ENCODE data around the gene MGAT1.
A peak's percentile ranks its signal among the peaks of the same experiment; 100 is the strongest.
"Not testable (repeated sequence)": the region's sequence is repeated elsewhere in the genome, so short reads cannot be mapped to it uniquely, and the experiment has no call there.

The MGAT1 gene

DNA sequence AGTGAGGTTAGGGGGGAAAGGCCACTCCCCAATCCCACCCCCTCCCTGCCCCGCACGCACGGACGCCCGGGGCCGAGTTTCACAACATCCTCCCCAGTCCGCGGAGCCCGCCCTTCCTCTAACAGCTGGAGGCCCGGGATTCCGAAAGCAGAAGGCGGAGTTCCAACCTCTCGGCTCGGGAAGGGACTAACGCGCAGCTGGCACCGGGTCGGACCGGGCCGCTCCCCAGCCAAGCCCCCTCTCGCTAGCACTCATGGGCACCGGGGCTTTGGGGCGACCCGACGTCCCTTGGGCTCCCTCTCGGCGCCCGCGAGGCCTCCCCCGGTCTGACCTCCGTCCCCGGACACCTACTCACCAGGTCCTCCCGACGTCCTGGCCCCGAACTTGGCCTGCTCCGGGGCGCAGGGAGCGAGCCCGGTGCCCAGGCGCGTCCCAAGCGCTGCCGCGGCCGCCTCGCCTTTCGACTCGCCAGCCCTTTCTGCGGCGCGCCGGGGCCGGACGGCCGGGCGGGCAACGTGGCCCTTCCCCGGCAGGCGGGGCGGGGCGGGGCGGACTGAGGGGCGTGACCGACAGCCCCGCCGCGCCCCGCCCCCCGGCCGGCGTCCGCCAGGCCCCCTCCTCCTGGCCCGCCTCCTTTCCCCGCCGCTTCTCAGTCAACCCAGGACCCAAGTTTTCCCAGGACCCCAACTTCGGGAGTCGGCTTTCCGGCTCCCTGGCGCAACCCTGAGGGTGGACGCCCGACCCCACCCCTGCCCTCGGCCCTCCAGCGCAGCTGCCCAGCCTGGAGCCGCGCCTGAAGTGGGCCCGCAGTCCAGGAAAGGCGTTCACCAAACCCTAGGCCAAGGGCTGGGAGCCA is at the start of gene MGAT1:
Gene MGAT1, minus strand, starts transcription at position 482 of the 856 bp plus-strand sequence. CDS start 9,835 bp downstream, outside the sequence.
- DNase-seq (ENCODE audit: low read depth): peak; percentile 61

DNA sequence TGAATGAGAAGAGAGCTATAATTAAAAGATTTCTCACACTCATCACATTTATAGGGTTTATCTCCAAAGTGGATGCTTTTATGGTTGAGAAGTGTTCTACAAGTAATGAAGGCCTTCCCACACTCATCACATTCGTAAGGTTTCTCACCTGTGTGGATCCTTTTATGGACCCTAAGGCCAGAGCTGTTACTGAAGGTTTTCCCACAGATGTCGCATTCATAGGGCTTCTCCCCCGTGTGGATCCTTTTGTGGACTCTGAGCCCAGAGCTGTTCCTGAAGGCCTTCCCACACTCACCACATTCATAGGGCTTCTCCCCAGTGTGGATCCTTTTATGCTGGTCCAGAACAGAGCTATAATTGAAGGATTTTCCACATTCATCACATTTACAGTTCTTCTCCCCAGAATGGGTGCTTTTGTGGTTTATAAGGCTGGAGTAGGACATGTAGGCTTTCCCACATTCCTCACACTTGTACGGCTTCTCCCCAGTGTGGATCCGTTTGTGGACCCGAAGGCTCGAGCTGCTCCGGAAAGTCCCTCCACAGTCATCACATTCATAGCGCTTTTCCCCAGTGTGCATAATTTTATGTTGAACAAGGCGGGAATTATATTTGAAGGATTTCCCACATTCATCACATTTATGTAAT is 48.0 kb upstream of the MGAT1 start:
- no peak for DNase-seq (ENCODE audit: low read depth)
- no peak overlapping the region for H3K4me3 ChIP-seq (ENCODE audit: low read depth, low read length)

More for the DNA sequence above, at the start of gene MGAT1:
- peak within 1 kb of the TSS; percentile 88 for H3K4me3 ChIP-seq (ENCODE audit: low read depth, low read length)

DNA sequence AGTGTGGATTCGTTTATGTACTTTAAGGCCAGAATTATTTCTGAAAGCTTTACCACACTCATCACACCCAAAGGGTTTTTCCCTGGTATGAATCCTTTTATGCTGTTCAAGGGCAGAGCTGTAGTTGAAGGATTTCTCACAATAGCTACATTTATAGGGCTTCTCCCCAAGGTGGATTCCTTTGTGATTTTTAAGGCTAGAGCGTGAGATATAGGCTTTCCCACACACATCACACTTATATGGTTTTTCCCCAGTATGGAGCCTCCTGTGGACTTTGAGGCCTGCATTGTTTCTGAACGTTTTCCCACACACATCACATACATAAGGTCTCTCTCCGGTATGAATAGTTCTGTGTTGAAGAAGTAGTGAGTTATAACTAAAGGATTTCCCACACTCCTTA is 47.2 kb upstream of the MGAT1 start:
- no peak for DNase-seq (ENCODE audit: low read depth)

DNA sequence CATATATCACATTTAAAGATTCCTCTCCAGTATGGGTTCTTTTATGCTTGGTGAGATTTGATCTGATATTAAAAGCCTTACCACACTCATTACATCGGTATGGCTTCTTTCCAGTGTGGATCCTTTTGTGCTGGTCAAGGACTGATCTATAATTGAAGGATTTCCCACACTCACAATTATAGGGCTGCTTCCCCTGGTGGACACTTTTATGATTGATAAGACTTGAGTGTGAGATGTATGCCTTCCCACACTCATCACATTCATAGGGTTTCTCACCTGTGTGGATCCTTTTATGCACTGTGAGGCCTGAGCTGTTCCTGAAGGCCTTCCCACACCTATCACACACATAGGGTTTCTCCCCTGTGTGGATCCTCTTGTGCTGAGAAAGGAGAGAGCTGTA is 46.3 kb upstream of the MGAT1 start:
- DNase-seq (ENCODE audit: low read depth): no peak
- H3K4me3 ChIP-seq (ENCODE audit: low read depth, low read length): no peak overlapping the region

More for the DNA sequence above, 47.2 kb upstream of the MGAT1 start:
- no peak overlapping the region for H3K4me3 ChIP-seq (ENCODE audit: low read depth, low read length)

DNA sequence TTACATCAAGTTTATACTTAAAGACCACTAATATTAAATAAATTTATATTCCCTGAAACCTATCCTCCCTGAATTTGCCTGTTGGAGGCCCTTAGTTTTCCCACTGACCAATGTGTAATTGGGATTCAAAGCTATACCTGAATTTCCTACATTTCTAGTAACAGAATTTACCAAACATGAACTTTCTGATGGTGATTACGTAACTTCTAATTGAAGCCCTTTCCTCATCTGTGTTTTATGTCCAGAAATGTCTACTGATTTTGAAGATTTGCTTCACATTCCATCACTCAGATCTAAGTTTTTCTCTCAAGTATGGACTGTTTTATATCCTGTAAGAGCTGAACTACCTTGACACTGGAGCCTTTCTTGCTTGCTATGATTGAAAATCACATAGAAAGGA is 45.7 kb upstream of the MGAT1 start:
- H3K4me3 ChIP-seq (ENCODE audit: low read depth, low read length): no peak overlapping the region
- no peak for DNase-seq (ENCODE audit: low read depth)

DNA sequence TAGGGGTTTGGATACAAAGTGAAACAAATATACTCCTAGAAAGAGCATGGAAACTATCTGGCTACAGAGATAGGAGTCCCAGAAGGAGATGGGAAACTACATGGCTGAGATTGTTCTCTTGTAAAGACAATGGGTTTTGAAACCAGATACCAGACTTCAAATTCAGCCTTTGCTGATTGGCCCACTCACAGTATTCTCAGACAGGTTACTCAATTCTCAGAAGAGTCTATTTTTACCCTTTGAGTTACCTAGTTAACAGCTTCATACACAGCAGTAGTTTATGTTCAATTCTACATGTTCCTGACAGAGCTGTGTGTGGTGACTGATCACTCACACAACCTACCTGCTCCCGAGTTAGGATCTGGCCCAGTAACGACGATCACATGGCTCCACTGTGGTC is 44.4 kb upstream of the MGAT1 start:
- no peak overlapping the region for H3K4me3 ChIP-seq (ENCODE audit: low read depth, low read length)
- no peak for DNase-seq (ENCODE audit: low read depth)

DNA sequence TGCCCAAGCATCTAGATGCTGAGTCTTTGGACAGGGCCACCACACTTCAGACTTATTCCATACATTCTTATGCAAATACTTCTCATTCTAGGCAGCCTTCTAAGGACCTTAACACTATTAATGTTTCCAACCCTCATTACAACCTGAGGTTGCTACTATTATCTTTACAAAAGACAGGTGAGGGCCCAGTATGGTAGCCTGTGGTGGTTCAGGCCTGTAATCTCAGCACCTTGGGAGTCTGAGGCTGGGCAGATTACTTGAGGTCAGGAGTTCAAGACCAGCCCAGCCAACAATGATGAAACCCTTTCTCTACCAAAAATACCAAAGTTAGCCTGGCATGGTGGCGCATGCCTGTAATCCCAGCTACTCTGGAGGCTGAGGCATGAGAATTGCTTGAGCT is 42.3 kb upstream of the MGAT1 start:
- H3K4me3 ChIP-seq (ENCODE audit: low read depth, low read length): no peak overlapping the region
- DNase-seq (ENCODE audit: low read depth): no peak

DNA sequence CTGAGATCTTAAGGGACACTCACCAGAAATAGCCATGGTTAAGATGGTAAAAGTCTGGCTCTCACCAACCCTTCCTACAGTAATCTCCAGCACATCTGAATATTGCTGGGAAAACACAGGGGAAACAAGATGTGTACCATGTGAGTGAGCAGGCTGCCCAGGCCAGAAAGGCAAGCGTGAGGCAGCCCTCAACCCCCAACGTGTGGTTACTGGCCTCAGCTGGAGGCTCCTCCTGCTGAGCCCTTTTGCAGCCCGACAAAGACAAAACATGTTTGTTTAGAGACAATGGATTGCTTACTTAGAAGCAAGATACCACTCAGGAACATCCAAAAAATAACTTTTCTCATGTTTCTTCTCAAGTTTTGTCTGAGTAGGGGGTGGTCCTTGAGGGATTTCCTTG is 41.8 kb upstream of the MGAT1 start:
- DNase-seq (ENCODE audit: low read depth): no peak
- H3K4me3 ChIP-seq (ENCODE audit: low read depth, low read length): no peak overlapping the region

DNA sequence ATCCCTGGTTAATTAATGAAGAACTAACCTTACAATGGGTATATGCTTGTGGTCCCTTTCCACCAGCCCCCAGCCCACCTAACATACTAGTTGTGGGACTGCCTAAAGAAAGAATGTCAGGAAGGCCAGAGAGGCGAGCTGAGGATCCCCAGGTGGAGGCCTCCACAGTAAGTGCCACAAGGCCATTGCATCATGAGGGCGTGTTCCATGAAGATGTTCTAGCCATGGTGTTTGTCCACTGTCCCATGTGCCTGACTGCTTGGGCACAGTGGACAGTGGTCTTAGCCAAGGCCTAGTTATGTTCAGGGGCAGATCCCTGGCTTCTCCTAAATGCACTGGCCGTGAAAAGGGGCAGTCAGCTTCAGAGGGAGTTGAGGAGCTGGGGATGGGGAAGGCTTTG is 37.3 kb upstream of the MGAT1 start:
- DNase-seq (ENCODE audit: low read depth): no peak
- no peak overlapping the region for H3K4me3 ChIP-seq (ENCODE audit: low read depth, low read length)

DNA sequence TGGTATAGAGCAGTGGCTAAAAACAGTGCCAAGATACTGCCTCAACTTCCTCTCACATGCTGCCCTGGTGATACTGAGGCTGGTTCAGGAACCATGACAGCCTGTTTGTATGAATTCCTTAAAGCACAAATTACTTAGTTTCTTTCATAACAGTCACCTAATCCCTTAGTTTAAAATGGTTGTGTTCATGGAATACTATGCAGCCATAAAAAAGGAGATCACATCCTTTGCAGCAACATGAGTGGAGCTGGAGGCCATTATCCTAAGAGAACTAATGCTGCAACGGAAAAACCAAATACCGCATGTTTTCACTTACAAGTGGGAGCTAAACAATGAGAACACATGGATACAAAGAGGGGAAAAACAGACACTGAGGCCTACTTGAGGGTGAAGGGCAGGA is 36.6 kb upstream of the MGAT1 start:
- H3K4me3 ChIP-seq (ENCODE audit: low read depth, low read length): no peak overlapping the region
- no peak for DNase-seq (ENCODE audit: low read depth)

DNA sequence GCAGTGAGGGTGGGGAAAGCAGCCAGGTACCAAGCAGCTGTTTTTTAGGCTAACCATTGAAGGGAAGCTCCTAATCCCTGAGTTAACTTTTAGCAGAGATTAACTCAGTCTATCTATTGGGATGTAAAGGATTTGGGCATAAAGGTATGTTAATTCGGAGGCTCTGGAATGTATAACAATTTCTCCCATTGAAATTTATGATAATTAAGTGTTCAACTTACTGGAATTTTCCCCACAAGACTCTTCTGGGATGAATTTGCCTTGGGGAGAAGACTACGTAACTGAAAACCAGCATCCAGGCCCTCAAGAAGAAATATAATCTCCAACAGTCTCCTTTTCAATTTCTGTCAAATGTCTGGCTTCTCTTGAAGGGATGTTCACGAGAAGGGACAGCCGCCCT is 34.9 kb upstream of the MGAT1 start:
- DNase-seq (ENCODE audit: low read depth): no peak
- H3K4me3 ChIP-seq (ENCODE audit: low read depth, low read length): no peak overlapping the region

DNA sequence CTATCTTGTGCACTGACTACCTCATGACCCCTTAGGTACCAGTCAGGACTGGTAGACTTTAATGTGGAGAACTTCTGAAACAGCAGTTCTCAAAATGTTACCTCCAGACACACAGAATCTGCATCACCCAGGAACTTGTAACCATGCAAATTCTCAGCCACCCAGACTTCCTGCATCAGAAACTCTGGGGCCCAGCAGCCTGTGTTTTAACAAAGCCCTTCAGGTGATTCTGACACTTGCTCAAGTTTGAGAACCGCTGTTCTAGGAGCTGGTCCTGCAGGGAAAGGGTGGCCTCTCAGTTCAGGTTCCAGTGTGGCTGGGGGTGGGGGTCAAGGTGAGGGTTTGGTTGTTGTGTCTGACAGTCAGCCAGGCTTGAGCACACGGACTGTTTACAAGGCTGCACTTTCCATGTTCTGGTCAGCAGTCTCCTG is 30.0 kb upstream of the MGAT1 start:
- H3K4me3 ChIP-seq (ENCODE audit: low read depth, low read length): no peak overlapping the region
- DNase-seq (ENCODE audit: low read depth): no peak

DNA sequence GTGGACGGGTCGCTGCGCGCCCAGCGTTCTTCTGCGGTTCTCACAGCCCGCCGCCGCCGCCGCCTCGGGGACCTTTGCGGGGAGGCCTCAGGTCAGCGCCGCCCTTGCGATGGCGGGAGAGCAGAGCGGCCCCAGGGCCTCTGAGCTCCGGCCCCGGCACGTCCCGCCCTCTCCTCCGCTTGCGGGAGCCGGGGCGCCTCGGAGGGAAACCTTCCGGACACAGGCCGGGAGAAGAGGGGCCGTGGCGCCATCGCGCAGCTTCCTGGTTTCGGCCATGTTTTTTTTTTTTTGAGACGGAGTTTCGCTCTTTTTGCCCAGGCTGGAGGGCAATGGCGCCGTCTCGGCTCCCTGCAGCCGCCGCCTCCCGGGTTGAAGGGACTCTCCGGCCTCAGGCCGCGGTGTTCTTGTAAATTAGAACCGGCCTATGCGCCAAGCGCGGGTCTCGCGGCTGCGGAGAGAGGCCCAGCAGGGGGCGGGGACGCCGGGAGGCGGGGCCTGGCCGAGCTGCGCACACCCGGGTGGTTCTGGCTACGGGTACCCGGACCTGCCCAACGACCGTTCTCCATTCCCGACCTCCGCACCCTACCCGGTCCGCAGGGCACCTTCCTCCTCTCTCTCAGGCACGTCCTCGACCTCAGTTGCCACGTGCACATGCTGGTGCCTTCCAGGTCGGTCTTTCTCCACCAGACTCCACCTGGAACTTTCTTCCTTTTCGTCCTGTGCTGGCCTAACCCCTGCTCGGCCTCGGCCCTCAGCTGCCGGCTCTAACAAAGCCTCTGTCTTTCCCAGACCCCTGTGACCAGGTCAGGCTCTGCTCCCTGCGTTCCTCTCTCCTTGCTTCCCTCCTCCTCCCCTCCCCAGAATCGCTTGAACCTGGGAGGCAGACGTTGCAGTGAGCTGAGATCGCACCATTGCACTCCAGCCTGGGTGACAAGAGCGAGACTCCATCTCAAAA is 28.8 kb upstream of the MGAT1 start:
- DNase-seq (ENCODE audit: low read depth): peak; percentile 36

DNA sequence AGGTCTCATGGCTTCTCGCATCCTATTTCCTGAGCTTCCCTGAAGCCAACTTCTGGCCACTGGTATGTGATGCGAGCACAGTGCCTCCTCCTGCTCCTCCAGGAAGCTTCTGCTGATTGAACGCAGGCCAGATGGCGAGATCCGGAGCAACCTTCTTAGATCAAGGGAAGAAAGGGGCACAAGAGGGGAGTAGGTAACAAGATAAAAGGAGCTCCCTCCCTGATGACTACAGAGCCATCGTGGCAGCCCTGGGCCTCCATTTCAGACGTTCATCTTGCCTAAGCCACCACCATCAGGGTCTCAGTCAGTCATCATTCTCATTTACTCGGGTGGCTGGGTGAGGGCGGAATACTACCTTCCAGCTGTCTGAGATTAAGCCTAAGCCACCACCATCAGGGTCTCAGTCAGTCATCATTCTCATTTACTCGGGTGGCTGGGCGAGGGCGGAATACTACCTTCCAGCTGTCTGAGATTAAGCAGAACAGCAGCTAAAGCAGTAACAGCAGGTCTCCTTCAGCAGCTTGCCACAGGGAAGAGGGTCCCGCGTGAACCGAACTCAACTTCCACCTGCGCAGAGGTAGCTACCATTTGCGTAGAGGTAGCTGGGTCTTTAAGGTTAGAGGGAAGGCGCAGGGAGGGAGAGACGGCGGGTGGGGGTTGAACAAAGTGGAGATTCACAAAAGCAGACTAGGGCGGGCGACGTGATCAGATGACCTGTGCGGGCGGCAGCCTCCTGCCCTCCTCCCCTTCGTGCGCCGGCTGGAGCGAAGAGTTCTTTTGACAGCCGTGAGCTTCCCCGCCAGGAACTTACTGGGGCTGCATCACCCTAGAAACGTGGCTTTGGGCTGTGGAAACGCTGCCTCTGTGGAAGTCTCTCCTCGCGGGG is 27.9 kb upstream of the MGAT1 start:
- no peak for DNase-seq (ENCODE audit: low read depth)
- peak overlapping the region; percentile 76 for H3K4me3 ChIP-seq (ENCODE audit: low read depth, low read length)

More for the DNA sequence above, 28.8 kb upstream of the MGAT1 start:
- peak overlapping the region; percentile 76 for H3K4me3 ChIP-seq (ENCODE audit: low read depth, low read length)

DNA sequence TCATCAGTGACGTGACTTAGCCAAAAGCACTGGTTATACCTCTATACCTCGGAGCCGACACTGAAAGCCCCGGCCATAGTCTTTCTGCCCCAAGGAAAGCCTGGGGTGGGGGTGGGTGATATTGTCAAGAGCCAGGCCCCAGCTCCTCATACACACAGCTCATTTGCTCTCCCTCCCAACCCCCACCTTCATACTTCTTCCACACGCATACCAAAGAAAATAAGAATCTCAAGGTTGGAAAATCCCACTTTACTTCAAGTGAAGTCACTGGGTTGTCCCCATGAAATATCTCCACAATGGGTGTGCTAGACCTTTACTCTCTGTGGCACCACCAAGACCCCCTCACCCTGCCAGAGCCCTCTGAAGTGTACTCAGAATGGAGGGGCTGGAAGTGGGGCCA is 27.1 kb upstream of the MGAT1 start:
- H3K4me3 ChIP-seq (ENCODE audit: low read depth, low read length): no peak overlapping the region

DNA sequence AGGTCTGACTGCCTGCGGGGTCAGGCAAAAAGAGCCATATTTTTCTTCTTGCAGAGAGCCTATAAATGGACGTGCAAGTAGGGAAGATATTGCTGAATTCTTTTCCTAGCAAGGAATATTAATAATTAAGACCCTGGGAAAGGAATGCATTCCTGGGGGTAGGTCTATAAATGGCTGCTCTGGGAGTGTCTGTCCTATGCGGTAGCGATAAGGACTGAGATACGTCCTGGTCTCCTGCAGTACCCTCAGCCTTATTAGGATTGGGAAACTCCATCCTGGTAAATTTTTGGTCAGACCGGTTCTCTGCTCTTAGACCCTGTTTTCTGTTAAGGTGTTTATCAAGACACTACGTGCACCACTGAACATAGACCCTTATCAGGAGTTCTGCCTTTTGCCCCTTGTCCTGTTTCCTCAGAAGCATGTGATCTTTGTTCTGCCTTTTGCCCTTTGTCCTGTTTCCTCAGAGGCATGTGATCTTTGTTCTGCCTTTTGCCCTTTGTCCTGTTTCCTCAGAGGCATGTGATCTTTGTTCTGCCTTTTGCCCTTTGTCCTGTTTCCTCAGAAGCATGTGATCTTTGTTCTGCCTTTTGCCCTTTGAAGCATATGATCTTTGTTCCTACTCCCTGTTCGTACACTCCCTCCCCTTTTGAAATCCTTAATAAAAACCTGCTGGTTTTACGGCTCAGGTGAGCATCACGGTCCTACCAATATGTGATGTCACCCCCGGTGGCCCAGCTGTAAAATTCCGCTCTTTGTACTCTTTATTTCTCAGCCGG is 26.3 kb upstream of the MGAT1 start:
- DNase-seq (ENCODE audit: low read depth): not testable (repeated sequence)

More for the DNA sequence above, 27.1 kb upstream of the MGAT1 start:
- DNase-seq (ENCODE audit: low read depth): no peak

DNA sequence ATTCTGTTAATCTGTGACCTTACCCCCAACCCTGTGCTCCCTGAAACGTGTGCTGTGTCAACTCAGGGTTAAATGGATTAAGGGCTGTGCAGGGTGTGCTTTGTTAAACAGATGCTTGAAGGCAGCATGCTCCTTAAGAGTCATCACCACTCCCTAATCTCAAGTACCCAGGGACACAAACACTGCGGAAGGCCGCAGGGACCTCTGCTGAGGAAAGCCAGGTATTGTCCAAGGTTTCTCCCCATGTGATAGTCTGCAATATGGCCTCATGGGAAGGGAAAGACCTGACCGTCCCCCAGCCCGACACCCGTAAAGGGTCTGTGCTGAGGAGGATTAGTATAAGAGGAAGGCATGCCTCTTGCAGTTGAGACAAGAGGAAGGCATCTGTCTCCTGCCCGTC is 24.8 kb upstream of the MGAT1 start:
- H3K4me3 ChIP-seq (ENCODE audit: low read depth, low read length); DNase-seq (ENCODE audit: low read depth): not testable (repeated sequence)

More for the DNA sequence above, 26.3 kb upstream of the MGAT1 start:
- not testable (repeated sequence) for H3K4me3 ChIP-seq (ENCODE audit: low read depth, low read length)
